Measurements from ENCODE around the gene TFR2. TPM values are rescaled to one million over a fixed set of nuclear protein-coding genes. Genes with fewer than 3 reads are reported as not detected.

The TFR2 gene
- total and polyA plus RNA-seq, 2 donors (not counting 1 experiment from before 2014, with no cell fraction given) = 5.9 to 10.0 TPM

DNA sequence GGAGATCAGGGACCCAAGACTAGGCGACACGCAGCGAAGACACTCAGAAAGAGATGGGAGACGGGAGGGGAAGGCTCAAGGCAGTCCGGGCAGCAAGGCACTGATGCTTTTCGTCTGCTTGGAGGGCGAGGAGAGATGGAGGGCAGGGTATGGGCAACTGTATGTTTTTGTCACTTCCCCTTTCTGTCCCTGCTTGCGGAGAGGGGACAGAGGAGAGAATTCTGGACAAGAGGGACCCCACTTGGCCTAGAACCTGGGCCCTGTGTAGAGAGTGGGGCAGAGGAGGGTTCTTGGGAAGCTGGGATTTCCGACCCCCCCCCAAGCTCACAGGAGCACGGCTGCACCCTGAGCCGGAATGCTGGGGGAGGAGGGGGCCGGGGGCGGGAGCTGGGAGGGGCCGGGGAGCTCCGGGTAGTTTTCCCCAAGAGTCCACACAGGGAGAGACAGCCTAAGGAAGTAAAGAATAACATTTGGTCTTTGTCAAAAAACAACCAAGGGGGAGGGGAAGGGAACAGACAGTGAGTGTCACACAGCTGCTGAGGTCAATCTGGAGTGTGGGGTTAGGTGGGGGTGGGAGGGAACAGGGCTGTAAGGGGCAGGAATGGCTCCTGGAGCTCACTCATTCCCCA is 57.2 kb downstream of the TFR2 start:
- peak overlapping the region; percentile 57 for H2AFZ ChIP-seq (ENCODE audit: insufficient read depth, low read depth, low read length, poor library complexity, severe bottlenecking)
- H3K27me3 Mint-ChIP-seq = no peaks in the 10 kb centered on the region
- 0% methylated on average over 6 of the region's 15 CpGs for WGBS (ENCODE audit: insufficient coverage)

More for the DNA sequence above, 57.2 kb downstream of the TFR2 start:
- Histone ChIP-seq H3K27ac (ENCODE audit: low read length in 2 of 2) (peak overlapping the region; percentile 94 to 97), H3K9ac (ENCODE audit: low read length) (peak overlapping the region; percentile 82), H3K4me1 (ENCODE audit: control insufficient read depth in 2 of 2, insufficient read depth in 2 of 2, low read length in 2 of 2) (peaks cover 27 to 38% of the 10 kb centered on the region in 2 donors), H3K79me2 (ENCODE audit: control insufficient read depth, insufficient read depth, low read length) (peaks cover 53% of the 10 kb centered on the region), H3K4me2 (replicated peaks; ENCODE audit: low read depth, low read length, poor library complexity, severe bottlenecking) (peak overlapping the region; percentile 92), H3K9me3 (ENCODE audit: control extremely low read depth in 1 of 3, control insufficient read depth in 2 of 3, insufficient read depth in 1 of 3, low read length in 2 of 3) (no peaks in the 10 kb centered on the region), H3K27me3 (replicated peaks in 1 of 4; ENCODE audit: control extremely low read depth in 1 of 4, control insufficient read depth in 3 of 4, insufficient read depth in 4 of 4, low read length in 3 of 4) (no peaks in the 10 kb centered on the region), H3K36me3 (replicated peaks in 1 of 2; ENCODE audit: control extremely low read depth in 1 of 2, control insufficient read depth in 1 of 2, extremely low read depth in 1 of 2, insufficient read depth in 2 of 2, low read length in 1 of 2) (peaks cover 0 to 38% of the 10 kb centered on the region in 2 experiments), H3K4me3 (ENCODE audit: control extremely low read depth in 1 of 5, extremely low read depth in 1 of 5, insufficient read depth in 1 of 5, low read depth in 2 of 5, low read length in 4 of 5) (peak overlapping the region; percentile 82 to 93 (median 85)), H4K20me1 (ENCODE audit: control insufficient read depth, insufficient read depth, low read length, poor library complexity, severe bottlenecking) (peaks cover 52% of the 10 kb centered on the region)
- CTCF ChIA-PET = interaction anchor here (0.7 to 11.1 kb wide), 10 partner anchors 13 to 269 kb away, joined by 3 to 226 read pairs (median 4); partner anchors contain the start of genes MOSPD3, POP7 and SLC12A9
- TF ChIP-seq, protein P1, sequence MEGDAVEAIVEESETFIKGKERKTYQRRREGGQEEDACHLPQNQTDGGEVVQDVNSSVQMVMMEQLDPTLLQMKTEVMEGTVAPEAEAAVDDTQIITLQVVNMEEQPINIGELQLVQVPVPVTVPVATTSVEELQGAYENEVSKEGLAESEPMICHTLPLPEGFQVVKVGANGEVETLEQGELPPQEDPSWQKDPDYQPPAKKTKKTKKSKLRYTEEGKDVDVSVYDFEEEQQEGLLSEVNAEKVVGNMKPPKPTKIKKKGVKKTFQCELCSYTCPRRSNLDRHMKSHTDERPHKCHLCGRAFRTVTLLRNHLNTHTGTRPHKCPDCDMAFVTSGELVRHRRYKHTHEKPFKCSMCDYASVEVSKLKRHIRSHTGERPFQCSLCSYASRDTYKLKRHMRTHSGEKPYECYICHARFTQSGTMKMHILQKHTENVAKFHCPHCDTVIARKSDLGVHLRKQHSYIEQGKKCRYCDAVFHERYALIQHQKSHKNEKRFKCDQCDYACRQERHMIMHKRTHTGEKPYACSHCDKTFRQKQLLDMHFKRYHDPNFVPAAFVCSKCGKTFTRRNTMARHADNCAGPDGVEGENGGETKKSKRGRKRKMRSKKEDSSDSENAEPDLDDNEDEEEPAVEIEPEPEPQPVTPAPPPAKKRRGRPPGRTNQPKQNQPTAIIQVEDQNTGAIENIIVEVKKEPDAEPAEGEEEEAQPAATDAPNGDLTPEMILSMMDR (IDR thresholded peaks at IDR 0.05) = no peak
- TF ChIP-seq EZH2 (IDR thresholded peaks at IDR 0.05; ENCODE audit: borderline replicate concordance, insufficient read depth, low read depth, low read length, poor library complexity, severe bottlenecking) = no peak
- intact Hi-C loops (cut with micrococcal nuclease) = no loop called here
- Mint-ChIP-seq H3K4me1 (peaks cover 46% of the 10 kb centered on the region), H3K9me3 (ENCODE audit: insufficient read depth) (no peaks in the 10 kb centered on the region), H3K27ac (peak overlapping the region; percentile 99), H3K4me3 (peak overlapping the region; percentile 98)
- POLR2A ChIA-PET = interaction anchor here (0.6 to 3.1 kb wide), 16 partner anchors 14 to 436 kb away, joined by 3 to 26 read pairs (median 4); partner anchors contain the start of genes AGFG2, LAMTOR4, MEPCE and MOSPD3
- DNase-seq (no peak), ATAC-seq (ENCODE audit: low read depth) (no peak)

Data from B cell (primary cell).